Natural killer cell treated with Interleukin-12 subunit alpha and Interleukin-12 subunit beta and Interleukin-15 and Interleukin-18, amount 100 ng/mL, for 72 hours (primary cell): Measurements from ENCODE around the gene CFAP92. TPM values are rescaled to one million over a fixed set of nuclear protein-coding genes. Genes with fewer than 3 reads are reported as not detected.
A peak's percentile ranks its signal among the peaks of the same experiment; 100 is the strongest.
"Not testable (repeated sequence)": the region's sequence is repeated elsewhere in the genome, so short reads cannot be mapped to it uniquely, and the experiment has no call there.

Experiments used
- ATAC-seq, 2 donors: fragments of 150-1000 bp; cut with Tn5 transposase in 1 of 2; sonication (Bioruptor Pico), chemical (Tn5 transposase) in 1 of 2; 2 replicates each; pipeline ENCODE4 v1.10.0; 2021
- DNase-seq: peaks from one replicate; pipeline ENCODE4 v3.0.0; 2022; ENCODE audit warnings: low spot score
- H3K27ac Mint-ChIP-seq, 2 donors: 1 replicate in 1 of 2; 2 replicates in 1 of 2; pipeline ENCODE4 v1.8.0; 2022; ENCODE audit warnings: mixed read lengths in 2 of 2, mild to moderate bottlenecking in 1 of 2, moderate library complexity in 1 of 2
- H3K27me3 Mint-ChIP-seq, 2 donors: 1 replicate in 1 of 2; 2 replicates in 1 of 2; pipeline ENCODE4 v1.8.0; 2022; ENCODE audit warnings: mixed read lengths in 2 of 2
- H3K36me3 Mint-ChIP-seq: one replicate; pipeline ENCODE4 v1.8.0; 2022; ENCODE audit warnings: mixed read lengths
- H3K4me1 Mint-ChIP-seq, 2 donors: 1 replicate in 1 of 2; 2 replicates in 1 of 2; pipeline ENCODE4 v1.8.0; 2022; ENCODE audit warnings: low read depth in 2 of 2, mixed read lengths in 2 of 2, mild to moderate bottlenecking in 1 of 2
- H3K4me3 Mint-ChIP-seq: one replicate; pipeline ENCODE4 v1.8.0; 2022; ENCODE audit warnings: mixed read lengths
- H3K9me3 Mint-ChIP-seq: 2 replicates; pipeline ENCODE4 v1.8.0; 2022; ENCODE audit warnings: mixed read lengths
- total RNA-seq, 2 donors: library from RNA; stranded (reverse); gene quantifications; one replicate each; pipeline ENCODE4 v1.2.3, GENCODE V29; 2022

Gene CFAP92
- total RNA-seq, 2 donors from 2014 or later: 0.50 TPM; not detected in 1

DNA sequence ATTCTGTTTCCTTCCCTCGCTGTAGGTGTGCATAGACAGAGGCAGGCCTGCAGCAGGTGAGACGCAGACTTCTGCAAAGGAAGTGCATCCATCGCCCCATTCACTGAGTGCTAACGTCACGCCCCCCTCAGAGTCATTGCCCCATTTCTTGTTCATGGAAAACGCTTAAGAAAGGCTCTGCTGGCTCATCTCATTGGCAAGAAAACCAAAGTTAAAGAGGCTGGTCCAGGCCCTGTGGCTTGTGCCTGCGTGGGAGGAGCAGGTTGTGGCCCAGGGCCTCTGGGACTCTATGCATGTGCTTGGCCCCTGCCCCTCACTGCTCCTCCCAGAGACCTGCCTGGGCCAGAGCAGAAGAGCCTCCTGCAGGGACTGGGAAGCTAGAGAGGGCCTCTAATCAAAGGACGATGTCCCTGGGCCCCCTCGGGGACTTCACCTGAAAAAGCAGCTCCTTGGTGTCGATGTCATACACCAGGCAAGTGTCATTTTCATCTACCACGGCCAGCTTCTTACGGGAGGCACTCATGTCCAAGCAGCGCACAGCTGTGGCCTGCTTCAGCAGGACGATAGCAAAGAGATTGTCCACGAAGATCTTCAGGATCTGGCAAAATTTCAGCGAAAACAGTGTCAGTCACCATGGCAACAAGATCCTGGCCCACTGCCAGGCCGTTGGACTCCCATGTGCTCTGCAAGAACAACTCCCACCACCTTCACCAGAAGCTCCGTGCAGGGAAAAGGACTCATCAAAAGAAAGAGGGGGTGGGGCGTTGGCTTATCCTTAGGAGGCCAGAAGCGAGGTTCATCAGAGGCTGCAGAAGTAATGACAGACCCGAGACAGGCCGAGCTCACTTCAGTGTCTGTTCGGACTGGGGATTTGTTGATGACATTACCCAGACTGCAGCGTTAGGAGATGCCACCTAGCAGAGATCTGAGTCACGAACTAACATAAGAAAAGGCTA is 128.7 kb downstream of the CFAP92 start:
- DNase-seq, H3K4me1 Mint-ChIP-seq, H3K9me3 Mint-ChIP-seq, H3K4me3 Mint-ChIP-seq, H3K27me3 Mint-ChIP-seq, ATAC-seq, H3K27ac Mint-ChIP-seq: not testable (repeated sequence)
- peaks cover 11% of the 10 kb centered on the region for H3K36me3 Mint-ChIP-seq

DNA sequence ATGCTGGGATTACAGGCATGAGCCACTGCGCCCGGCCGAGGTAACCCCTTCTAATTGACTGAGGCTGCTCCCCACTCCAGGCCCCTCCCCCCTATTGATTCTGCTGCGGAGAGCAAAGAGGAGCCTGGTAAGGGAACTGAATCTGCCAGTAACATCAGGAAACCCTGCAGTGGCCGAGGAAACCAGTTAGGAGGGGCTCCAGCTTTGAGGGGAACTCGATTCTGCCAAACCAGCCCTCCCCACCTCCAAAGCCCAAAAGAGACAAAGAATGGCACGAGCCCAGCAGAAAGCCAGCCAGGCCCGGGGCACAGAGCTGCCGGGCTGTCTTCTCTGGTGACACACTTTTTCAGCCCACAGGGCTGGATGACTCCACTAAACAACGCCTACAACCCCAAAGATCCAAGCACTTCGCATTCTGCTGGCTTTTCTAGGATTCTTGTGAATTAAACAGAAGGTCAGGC is 129.5 kb downstream of the CFAP92 start:
- Mint-ChIP-seq H3K4me3 (no peak overlapping the region), H3K27ac (no peak overlapping the region), H3K36me3 (peaks cover 11% of the 10 kb centered on the region), H3K4me1 (no peaks in the 10 kb centered on the region), H3K9me3 (peaks cover 7% of the 10 kb centered on the region), H3K27me3 (no peaks in the 10 kb centered on the region)
- no peak for DNase-seq
- no peak for ATAC-seq

DNA sequence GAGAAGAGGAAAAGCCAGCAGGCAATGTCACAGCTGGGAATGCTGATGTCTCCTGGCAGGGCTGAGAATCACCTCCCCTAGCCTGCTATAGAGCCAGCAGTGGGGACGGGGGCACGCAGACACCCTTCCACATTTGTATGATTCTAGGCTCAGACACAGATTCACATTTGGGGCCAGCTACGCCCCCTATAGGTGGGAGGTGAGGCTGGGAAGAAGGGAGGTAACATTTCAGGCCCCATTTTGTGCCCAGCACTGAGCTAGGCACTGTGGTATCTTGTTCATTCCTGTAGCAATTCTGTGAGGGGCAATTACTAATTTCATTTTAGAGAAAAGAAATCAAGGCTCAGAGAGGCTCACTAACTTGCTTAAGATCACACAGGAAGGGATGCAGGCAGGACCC is 130.3 kb downstream of the CFAP92 start:
- no peak for ATAC-seq
- Mint-ChIP-seq H3K4me1 (no peaks in the 10 kb centered on the region), H3K9me3 (peaks cover 13% of the 10 kb centered on the region), H3K4me3 (no peak overlapping the region), H3K27me3 (no peaks in the 10 kb centered on the region), H3K27ac (peak overlapping the region in 1 of 2 donors; percentile 37), H3K36me3 (peaks cover 16% of the 10 kb centered on the region)
- no peak for DNase-seq

DNA sequence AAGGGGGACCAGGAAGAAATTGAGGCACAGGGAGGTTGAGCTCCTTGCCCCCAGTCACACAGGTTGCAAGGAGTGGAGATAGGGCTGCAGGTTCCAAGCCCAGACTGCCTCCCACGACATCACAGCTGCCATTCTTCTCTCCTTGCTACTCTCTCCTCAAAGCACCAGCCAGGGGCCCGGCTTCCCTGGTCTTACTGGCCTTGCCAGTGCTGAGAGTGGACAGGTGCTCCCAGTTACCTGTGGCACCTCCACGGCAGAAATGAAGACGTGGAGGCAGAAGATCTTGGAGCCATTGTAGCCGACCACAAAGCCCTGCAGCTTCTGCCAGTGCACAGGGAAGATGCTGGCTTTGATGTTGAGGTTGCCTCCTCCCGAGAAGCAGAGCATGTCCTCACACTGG is 132.4 kb downstream of the CFAP92 start:
- Mint-ChIP-seq H3K27me3 (no peaks in the 10 kb centered on the region), H3K4me3 (no peak overlapping the region), H3K4me1 (no peaks in the 10 kb centered on the region), H3K9me3 (peaks cover 21% of the 10 kb centered on the region), H3K27ac (no peak overlapping the region), H3K36me3 (peaks cover 22% of the 10 kb centered on the region)
- DNase-seq (no peak), ATAC-seq (no peak)

Other genes starting within 250 kb of the CFAP92 start
- 100 to 1,000 TPM in 1 of 2 donors, 10 to 100 TPM in 1; 50.6 to 143 TPM for gene ACAD9, start 114.5 kb downstream of the CFAP92 start, total RNA-seq
- gene EFCC1, start 7.2 kb upstream of the CFAP92 start, total RNA-seq: under 1 TPM in 1 of 2 donors, not detected in 1; 0.21 TPM
- gene GP9, start 66.7 kb upstream of the CFAP92 start, total RNA-seq: under 1 TPM in 1 of 2 donors, not detected in 1; 0.45 TPM
- 10 to 100 TPM; 50.7 to 53.9 TPM for gene RAB43, start 127.7 kb upstream of the CFAP92 start, total RNA-seq
- gene ISY1, start 167.0 kb upstream of the CFAP92 start, total RNA-seq: 10 to 100 TPM; 54.7 to 59.7 TPM
- 100 to 1,000 TPM; 230 to 268 TPM for gene CNBP, start 189.8 kb upstream of the CFAP92 start, total RNA-seq